ENCODE results near the gene ENTPD5. TPM values are rescaled to one million over a fixed set of nuclear protein-coding genes. Genes with fewer than 3 reads are reported as not detected.

Gene ENTPD5
- 5.7 and 7.1 TPM in 2 replicates for total RNA-seq

GRCh38 chr14:74018586-74019407 is at the start of gene ENTPD5, which contains the start of gene BBOF1:
TSS of gene ENTPD5 (minus strand) at chr14:74019288. CDS start at chr14:73988102, 31,186 bp downstream.
TSS of gene BBOF1 (plus strand) at chr14:74019349. CDS start at chr14:74019479, 130 bp downstream.

GRCh38 chr14:73949752-73950734 is 69.0 kb downstream of the ENTPD5 start, which contains the start of the genes COQ6 and FAM161B:
TSS of gene COQ6 (plus strand) at chr14:73950302. CDS start at chr14:73950333, 31 bp downstream.
TSS of gene FAM161B (minus strand) at chr14:73950094. CDS start at chr14:73950026, 68 bp downstream.

Other genes with a start within 250 kb of the ENTPD5 start
- 1.2 and 4.2 TPM in 2 replicates for gene PTGR2, start 167.5 kb downstream of the ENTPD5 start, total RNA-seq
- 52.8 and 54.2 TPM in 2 replicates for gene ZNF410, start 132.4 kb downstream of the ENTPD5 start, total RNA-seq
- gene FAM161B, start 69.2 kb downstream of the ENTPD5 start, total RNA-seq, result 2.2 and 3.1 TPM in 2 replicates
- 13.9 and 15.1 TPM in 2 replicates for gene COQ6, start 69.0 kb downstream of the ENTPD5 start, total RNA-seq
- gene BBOF1, start 61 bp upstream of the ENTPD5 start, total RNA-seq, result 1.8 and 2.5 TPM in 2 replicates
- 14.9 and 15.3 TPM in 2 replicates for gene ALDH6A1, start 65.2 kb upstream of the ENTPD5 start, total RNA-seq
- gene LIN52, start 65.7 kb upstream of the ENTPD5 start, total RNA-seq, result 6.4 and 9.3 TPM in 2 replicates
- not detected in 2 replicates for gene VSX2, start 220.2 kb upstream of the ENTPD5 start, total RNA-seq

Measured in endothelial cell of coronary artery (primary cell).